Heart right ventricle (tissue), 16 donors: ENCODE data around the gene BICRA. TPM values are rescaled to one million over a fixed set of nuclear protein-coding genes. Genes with fewer than 3 reads are reported as not detected.

Source experiments
- ATAC-seq, 8 donors: fragments of 200-7000 bp; cut with Tn5 transposase; one replicate each; pipeline ENCODE4 v1.9.1; 2020; ENCODE audit warnings: mild to moderate bottlenecking in 8 of 8, moderate library complexity in 8 of 8, moderate number of reproducible peaks in 1 of 8
- DNase-seq, 2 donors: peaks; one replicate each; pipeline ENCODE4 v3.0.0-alpha.2; 2020
- H3K27ac ChIP-seq, 10 donors: fragments of 200-600 bp; sonication (generic) in 2 of 10; one replicate each; pipeline versions ENCODE4 v1.5.0 to v1.8.0; 2020 to 2022; ENCODE audit warnings: mild to moderate bottlenecking in 3 of 10
- H3K27me3 ChIP-seq, 7 donors: fragments of 200-600 bp; one replicate each; pipeline ENCODE4 v1.8.0; 2021 to 2022; ENCODE audit warnings: mild to moderate bottlenecking in 2 of 7
- H3K36me3 ChIP-seq, 9 donors: fragments of 200-600 bp; sonication (generic) in 1 of 9; one replicate each; pipeline versions ENCODE4 v1.5.0 to v1.8.0; 2020 to 2022; ENCODE audit warnings: mild to moderate bottlenecking in 2 of 9
- H3K4me1 ChIP-seq, 9 donors: fragments of 200-600 bp; sonication (generic) in 1 of 9; one replicate each; pipeline versions ENCODE4 v1.5.0 to v1.8.0; 2020 to 2022; ENCODE audit warnings: mild to moderate bottlenecking in 4 of 9
- H3K4me3 ChIP-seq, 10 donors: fragments of 200-600 bp; sonication (generic) in 2 of 10; one replicate each; pipeline versions ENCODE4 v1.5.0 to v1.8.0; 2020 to 2022; ENCODE audit warnings: mild to moderate bottlenecking in 7 of 10, moderate library complexity in 2 of 10
- H3K9me3 ChIP-seq, 11 donors: fragments of 200-600 bp in 10 of 11; sonication (generic) in 2 of 11; one replicate each; pipeline versions ENCODE4 v1.5.0 to v1.8.0; 2013 to 2022; ENCODE audit warnings: mild to moderate bottlenecking in 2 of 11, control low read depth in 1 of 11, moderate library complexity in 1 of 11
- CTCF ChIP-seq, 9 donors: fragments of 200-600 bp; sonication (generic) in 2 of 9; IDR thresholded peaks; one replicate each; pipeline versions ENCODE4 v1.5.0 to v1.8.0; 2021 to 2022; ENCODE audit warnings: antibody characterized with exemption in 9 of 9, mild to moderate bottlenecking in 5 of 9, moderate library complexity in 1 of 9
- WGBS, 2 donors: extraction: QIAGEN DNeasy Blood & Tissue Kit; methylation state at CpG; one replicate each; pipeline ENCODE4 v1.1.7; 2013; ENCODE audit warnings: inconsistent platforms in 1 of 2; 5-methylcytosine and 5-hydroxymethylcytosine counted together
- intact Hi-C, 10 donors: fragments of 100-400 bp; cut with DNase I; formaldehyde crosslinking; loops; one replicate each; pipeline versions ENCODE4 v1.11.1 to v1.14.2; 2022
- polyA plus RNA-seq, 2 donors: library from polyadenylated mRNA; stranded (reverse); fragments of 200-250 nt; gene quantifications; one replicate each; pipeline ENCODE4 v1.2.3, GENCODE V29; 2013
- total RNA-seq, 10 donors: library from RNA; stranded (reverse); fragmentation: NEBNext Ultra II Directional in 3 of 10; extraction: Animal tissue kit (Norgen Biotek cat#: 25700) in 3 of 10; gene quantifications; one replicate each; pipeline versions ENCODE4 v1.2.1 to v1.2.4, GENCODE V29; 2021 to 2023
- donor health status: Arrhythmogenic right ventricular cardiomyopathy.
- donor health status: ischemic (EF 13 %, LVEDD 7.1; RV severe dilation, severe dysfunction).
- donor health status: healthy with polysubstance abuse.
- donor health status: DM: no; HTN: yes; CAD: no.
- donor health status: DM: no; HTN: no; CAD: no.
- donor health status: ischemic (EF 25% LVEDD 6.9; RV normal size, moderate dysfunction).
- donor health status: ischemic (EF 25% LVEDD 5.7; RV mildly dilated, moderate dysfunction).
- donor health status: healthy.
- donor health status: DM: yes; HTN: yes; CAD: no.
- donor health status: Ischemic cardiomyopathy.
- donor health status: ischemic (EF 35%, LVEDD 5.7; RV mildly dilated, moderate dysfunction).
- donor health status: nonischemic (EF 11% LVEDD 7.7; RV severe dilation, severe dysfunction).
- donor health status: DM: yes; HTN: yes; CAD: no.
- donor health status: PGD.
- donor health status: ischemic (EF 29% LVEDD 5.4; RV normal size, mild dysfunction).
- donor health status: nonischemic (EF 23%, LVEDD 6.1; RV moderate dilation, normal function).

Gene BICRA
- total and polyA plus RNA-seq, 12 donors, result 2.8 to 13.2 (median 8.9) TPM

GRCh38 chr19:47749326-47749725 lies 140.4 kb downstream of the BICRA start:
- ATAC-seq (no peak), DNase-seq (no peak)
- Histone ChIP-seq H3K4me1 (peaks cover 7 to 35% (median 20%) of the 10 kb centered on the region in 9 donors), H3K9me3 (no peaks in the 10 kb centered on the region), H3K27me3 (no peaks in the 10 kb centered on the region), H3K36me3 (peaks cover 0 to 80% (median 48%) of the 10 kb centered on the region in 9 donors), H3K27ac (no peak overlapping the region), H3K4me3 (no peak overlapping the region)
- WGBS, 2 donors, result 84% methylated on average over 3 of the region's 3 CpGs
- no peak for TF ChIP-seq CTCF (IDR thresholded peaks at IDR 0.05)
- intact Hi-C loops, result loop anchor here in 1 of 10 donors (5.0 kb wide), 1 partner anchor 33 kb away; no protein-coding TSS in a partner anchor

GRCh38 chr19:47750752-47751151 lies 141.8 kb downstream of the BICRA start:
- no peak for TF ChIP-seq CTCF (IDR thresholded peaks at IDR 0.05)
- ATAC-seq, result no peak
- Histone ChIP-seq H3K36me3 (peaks cover 3 to 94% (median 59%) of the 10 kb centered on the region in 9 donors), H3K27ac (no peak overlapping the region), H3K27me3 (no peaks in the 10 kb centered on the region), H3K4me3 (no peak overlapping the region), H3K9me3 (no peaks in the 10 kb centered on the region), H3K4me1 (peaks cover 7 to 27% (median 13%) of the 10 kb centered on the region in 9 donors)
- no peak for DNase-seq
- intact Hi-C loops, result no loop called here
- 92 to 95% methylated on average over 18 of the region's 18 CpGs for WGBS, 2 donors

GRCh38 chr19:47752440-47753211 lies 143.7 kb downstream of the BICRA start:
- H3K4me1 ChIP-seq, result peaks cover 0 to 9% (median 0%) of the 10 kb centered on the region in 9 donors
- intact Hi-C loops, result no loop called here
- WGBS, 2 donors, result 91 to 93% methylated on average over 27 of the region's 27 CpGs
- H3K36me3 ChIP-seq, result peaks cover 12 to 100% (median 77%) of the 10 kb centered on the region in 9 donors
- no peaks in the 10 kb centered on the region for H3K9me3 ChIP-seq
- ATAC-seq (no peak), DNase-seq (no peak)
- no peak for TF ChIP-seq CTCF (IDR thresholded peaks at IDR 0.05)
- no peak overlapping the region for H3K27ac ChIP-seq
- H3K27me3 ChIP-seq, result no peaks in the 10 kb centered on the region
- no peak overlapping the region for H3K4me3 ChIP-seq

Other genes with a start within 250 kb of the BICRA start
- 1 to 10 TPM in 8 of 10 donors, under 1 TPM in 2; 0.71 to 5.9 (median 1.9) TPM for gene MEIS3, start 189.6 kb upstream of the BICRA start, total RNA-seq
- 1 to 10 TPM; 6.7 to 7.2 TPM for gene MEIS3, start 189.6 kb upstream of the BICRA start, polyA plus RNA-seq
- under 1 TPM in 7 of 10 donors, not detected in 3; 0.11 to 0.64 (median 0.15) TPM for gene SLC8A2, start 137.2 kb upstream of the BICRA start, total RNA-seq
- under 1 TPM; 0.03 to 0.22 TPM for gene SLC8A2, start 137.2 kb upstream of the BICRA start, polyA plus RNA-seq
- gene KPTN, start 124.9 kb upstream of the BICRA start, total RNA-seq, result 10 to 100 TPM in 3 of 10 donors, 1 to 10 TPM in 7; 4.0 to 11.8 (median 8.1) TPM
- gene KPTN, start 124.9 kb upstream of the BICRA start, polyA plus RNA-seq, result 10 to 100 TPM; 11.1 to 35.6 TPM
- 100 to 1,000 TPM; 115 to 183 (median 121) TPM for gene NAPA, start 94.1 kb upstream of the BICRA start, total RNA-seq
- gene NAPA, start 94.1 kb upstream of the BICRA start, polyA plus RNA-seq, result 100 to 1,000 TPM; 133 to 135 TPM
- 1 to 10 TPM in 7 of 10 donors, under 1 TPM in 3; 0.56 to 3.7 (median 1.8) TPM for gene ZNF541, start 36.0 kb upstream of the BICRA start, total RNA-seq
- gene ZNF541, start 36.0 kb upstream of the BICRA start, polyA plus RNA-seq, result under 1 TPM; 0.23 to 0.88 TPM
- 10 to 100 TPM; 27.5 to 78.2 (median 40.5) TPM for gene EHD2, start 104.3 kb downstream of the BICRA start, total RNA-seq
- gene EHD2, start 104.3 kb downstream of the BICRA start, polyA plus RNA-seq, result 10 to 100 TPM; 51.1 to 61.0 TPM
- 100 to 1,000 TPM; 131 to 208 (median 177) TPM for gene NOP53, start 136.4 kb downstream of the BICRA start, total RNA-seq
- gene NOP53, start 136.4 kb downstream of the BICRA start, polyA plus RNA-seq, result 100 to 1,000 TPM; 210 to 256 TPM
- gene SELENOW, start 169.6 kb downstream of the BICRA start, total RNA-seq, result 1,000 to 10,000 TPM in 5 of 10 donors, 100 to 1,000 TPM in 5; 828 to 1,621 (median 1,009) TPM
- gene SELENOW, start 169.6 kb downstream of the BICRA start, polyA plus RNA-seq, result 1,000 to 10,000 TPM in 1 of 2 donors, 100 to 1,000 TPM in 1; 711 to 1,774 TPM
- gene TPRX1, start 195.4 kb downstream of the BICRA start, total RNA-seq, result not detected
- gene TPRX1, start 195.4 kb downstream of the BICRA start, polyA plus RNA-seq, result not detected
- gene CRX, start 212.8 kb downstream of the BICRA start, total RNA-seq, result not detected
- gene CRX, start 212.8 kb downstream of the BICRA start, polyA plus RNA-seq, result not detected